ENCODE measurements around the gene ATP8B4. TPM values are rescaled to one million over a fixed set of nuclear protein-coding genes. Genes with fewer than 3 reads are reported as not detected.

ATP8B4 gene
- total RNA-seq, 5 donors from 2014 or later (not counting 1 experiment from before 2014, with no cell fraction given) = 0.72 to 2.4 (median 1.3) TPM

DNA sequence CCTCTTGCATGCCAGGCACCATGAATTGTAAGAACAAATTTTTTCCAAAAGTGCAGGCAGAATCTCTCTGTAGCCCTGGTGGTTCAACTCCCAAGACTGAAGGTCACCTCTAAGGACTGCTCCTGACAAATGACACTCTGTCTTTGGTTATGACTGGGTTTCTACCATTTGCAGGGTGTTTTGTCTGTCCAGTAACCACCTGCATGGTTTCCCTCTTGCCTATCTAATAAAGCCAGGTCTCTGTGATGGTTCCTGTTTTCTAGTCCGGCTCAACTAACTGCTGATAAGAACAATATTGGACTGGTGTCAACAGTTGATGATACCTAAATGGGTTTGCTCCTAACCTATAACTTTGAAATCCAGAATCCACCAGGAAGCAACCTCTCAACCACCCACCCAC lies 43.7 kb downstream of the ATP8B4 start:
- H3K4me1 Mint-ChIP-seq = no peaks in the 10 kb centered on the region
- H3K27me3 ChIP-seq (replicated peaks in 1 of 2; ENCODE audit: control insufficient read depth in 2 of 2, extremely low read depth in 1 of 2, insufficient read depth in 2 of 2, low read length in 1 of 2) = no peaks in the 10 kb centered on the region
- ChIA-PET CTCF (interaction anchor here in 1 of 2 donors (0.6 kb wide), 1 partner anchor 38 kb away, joined by 7 read pairs; no protein-coding TSS in a partner anchor), POLR2A (interaction anchor here in 1 of 2 donors (0.5 kb wide), 1 partner anchor 14 kb away, joined by 3 read pairs; no protein-coding TSS in a partner anchor)
- ATAC-seq (replicated peaks in 1 of 4) = no peak
- H3K27me3 Mint-ChIP-seq = peaks cover 0 to 13% of the 10 kb centered on the region in 2 donors
- H3K9me3 Mint-ChIP-seq = no peaks in the 10 kb centered on the region
- H3K4me3 Mint-ChIP-seq = no peak overlapping the region
- H3K27ac ChIP-seq (ENCODE audit: low read length) = no peak overlapping the region
- no CpG with 5 or more reads among the region's 1 CpG for WGBS (ENCODE audit: insufficient coverage)
- H3K27ac Mint-ChIP-seq = no peak overlapping the region
- no peak for DNase-seq
- no peaks in the 10 kb centered on the region for H3K4me1 ChIP-seq (ENCODE audit: control insufficient read depth in 1 of 2, extremely low read depth in 1 of 2, insufficient read depth in 2 of 2, low read length in 2 of 2)
- no peaks in the 10 kb centered on the region for H3K36me3 ChIP-seq (ENCODE audit: control insufficient read depth in 2 of 2, extremely low read depth in 1 of 2, insufficient read depth in 1 of 2, low read length in 1 of 2)
- H3K4me3 ChIP-seq (ENCODE audit: control insufficient read depth in 1 of 2, extremely low read depth in 1 of 2, low read length in 1 of 2) = no peak overlapping the region
- no peaks in the 10 kb centered on the region for H3K9me3 ChIP-seq
- no peaks in the 10 kb centered on the region for H3K36me3 Mint-ChIP-seq

DNA sequence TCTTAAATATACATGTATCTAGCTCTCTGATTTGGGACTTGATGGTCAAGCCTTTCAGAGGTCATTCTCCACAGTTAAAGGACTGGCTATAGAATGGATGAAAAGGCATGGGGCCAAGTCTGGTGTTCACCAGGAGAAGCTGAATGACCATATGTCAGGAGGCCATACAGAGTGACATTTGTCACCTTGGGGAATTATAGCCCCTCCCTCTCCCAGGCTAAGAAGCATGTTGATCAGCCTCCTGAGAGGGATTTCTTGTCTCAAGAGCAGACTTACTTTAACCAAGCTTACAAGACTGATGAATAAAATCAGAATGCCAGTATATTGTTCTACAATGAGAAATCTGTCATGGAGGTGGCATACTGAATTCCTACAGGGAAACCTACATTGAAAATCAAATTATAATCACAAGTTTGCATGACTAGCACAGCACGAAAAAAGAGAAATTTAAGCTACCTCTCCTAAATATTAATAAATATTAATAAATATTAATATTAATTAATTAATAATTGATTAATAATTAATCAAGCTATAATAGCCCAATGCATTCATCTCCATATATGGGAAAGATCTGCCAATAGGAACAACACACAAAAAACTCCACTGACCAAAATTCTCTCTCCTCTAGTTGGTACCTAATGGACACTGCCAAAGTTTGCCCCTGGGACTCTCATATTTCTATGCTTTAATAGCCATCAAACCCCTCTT lies 47.3 kb downstream of the ATP8B4 start:
- POLR2A ChIA-PET = no interaction called here
- no peak overlapping the region for H3K27ac Mint-ChIP-seq
- no peak for DNase-seq

DNA sequence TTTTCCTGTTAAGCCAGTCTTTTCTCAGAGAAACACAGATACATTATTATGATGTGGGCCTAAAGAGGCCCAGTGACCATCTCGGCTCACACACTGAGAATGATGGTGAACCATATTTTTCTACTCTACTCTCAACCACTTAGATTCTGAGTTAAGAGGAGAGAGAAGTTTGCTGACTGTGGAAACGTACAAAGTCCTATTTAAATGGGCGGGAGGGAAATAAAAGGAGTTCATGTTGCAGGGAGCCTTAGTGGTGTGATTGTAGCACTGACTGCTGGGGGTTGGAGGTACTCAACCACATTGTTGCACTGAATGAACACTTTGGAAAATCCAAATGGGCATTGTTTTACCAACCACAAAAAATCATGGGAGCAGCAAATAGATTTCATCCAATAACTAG lies 51.0 kb downstream of the ATP8B4 start:
- H3K4me3 Mint-ChIP-seq = no peak overlapping the region
- H3K36me3 Mint-ChIP-seq = no peaks in the 10 kb centered on the region
- ATAC-seq (replicated peaks in 1 of 4) = no peak
- ChIA-PET POLR2A (no interaction called here), CTCF (no interaction called here)
- peaks cover 0 to 3% (median 3%) of the 10 kb centered on the region in 3 donors for H3K4me1 Mint-ChIP-seq
- Histone ChIP-seq H3K36me3 (ENCODE audit: control insufficient read depth in 2 of 2, extremely low read depth in 1 of 2, insufficient read depth in 1 of 2, low read length in 1 of 2) (no peaks in the 10 kb centered on the region), H3K27me3 (replicated peaks in 1 of 2; ENCODE audit: control insufficient read depth in 2 of 2, extremely low read depth in 1 of 2, insufficient read depth in 2 of 2, low read length in 1 of 2) (no peaks in the 10 kb centered on the region), H3K4me1 (ENCODE audit: control insufficient read depth in 1 of 2, extremely low read depth in 1 of 2, insufficient read depth in 2 of 2, low read length in 2 of 2) (no peaks in the 10 kb centered on the region), H3K9me3 (no peaks in the 10 kb centered on the region), H3K4me3 (ENCODE audit: control insufficient read depth in 1 of 2, extremely low read depth in 1 of 2, low read length in 1 of 2) (no peak overlapping the region), H3K27ac (ENCODE audit: low read length) (no peak overlapping the region)
- H3K9me3 Mint-ChIP-seq = no peaks in the 10 kb centered on the region
- WGBS (ENCODE audit: insufficient coverage) = no CpG with 5 or more reads among the region's 3 CpGs
- DNase-seq = no peak
- H3K27me3 Mint-ChIP-seq = peaks cover 8% of the 10 kb centered on the region in 2 donors
- no peak overlapping the region for H3K27ac Mint-ChIP-seq

More for the DNA sequence above, 47.3 kb downstream of the ATP8B4 start:
- Mint-ChIP-seq H3K4me3 (no peak overlapping the region), H3K9me3 (no peaks in the 10 kb centered on the region), H3K4me1 (peaks cover 0 to 2% (median 0%) of the 10 kb centered on the region in 3 donors), H3K36me3 (no peaks in the 10 kb centered on the region), H3K27me3 (peaks cover 7 to 16% of the 10 kb centered on the region in 2 donors)
- ATAC-seq (replicated peaks in 1 of 4) = no peak
- Histone ChIP-seq H3K4me3 (ENCODE audit: control insufficient read depth in 1 of 2, extremely low read depth in 1 of 2, low read length in 1 of 2) (no peak overlapping the region), H3K36me3 (ENCODE audit: control insufficient read depth in 2 of 2, extremely low read depth in 1 of 2, insufficient read depth in 1 of 2, low read length in 1 of 2) (no peaks in the 10 kb centered on the region), H3K27ac (ENCODE audit: low read length) (no peak overlapping the region), H3K4me1 (ENCODE audit: control insufficient read depth in 1 of 2, extremely low read depth in 1 of 2, insufficient read depth in 2 of 2, low read length in 2 of 2) (no peaks in the 10 kb centered on the region), H3K9me3 (no peaks in the 10 kb centered on the region), H3K27me3 (replicated peaks in 1 of 2; ENCODE audit: control insufficient read depth in 2 of 2, extremely low read depth in 1 of 2, insufficient read depth in 2 of 2, low read length in 1 of 2) (no peaks in the 10 kb centered on the region)
- no CpG with 5 or more reads among the region's 1 CpG for WGBS (ENCODE audit: insufficient coverage)
- CTCF ChIA-PET = no interaction called here

DNA sequence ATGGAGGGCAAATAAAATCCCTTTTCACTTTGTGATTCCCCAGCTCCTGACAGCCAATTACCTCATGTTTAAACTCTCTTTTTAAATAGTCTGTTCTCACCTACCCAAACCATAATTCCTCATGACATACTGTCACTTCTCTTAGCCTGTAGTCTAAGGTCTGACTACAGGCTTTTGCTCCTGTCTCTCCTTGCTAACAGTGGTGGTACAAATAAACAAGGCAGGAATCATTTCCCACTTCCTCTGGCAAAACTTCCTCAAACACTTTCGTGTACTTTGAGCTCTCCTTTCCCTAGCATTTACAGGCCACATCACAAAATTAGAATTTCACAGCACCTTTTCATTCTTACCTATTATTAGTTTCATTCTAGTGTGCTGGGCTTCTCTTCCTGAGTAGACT lies 51.8 kb downstream of the ATP8B4 start:
- Mint-ChIP-seq H3K36me3 (no peaks in the 10 kb centered on the region), H3K4me1 (peaks cover 0 to 3% (median 3%) of the 10 kb centered on the region in 3 donors), H3K27ac (no peak overlapping the region), H3K9me3 (no peaks in the 10 kb centered on the region), H3K27me3 (peaks cover 8 to 9% of the 10 kb centered on the region in 2 donors), H3K4me3 (no peak overlapping the region)
- no peak overlapping the region for H3K27ac ChIP-seq (ENCODE audit: low read length)
- no CpG with 5 or more reads among the region's 1 CpG for WGBS (ENCODE audit: insufficient coverage)
- H3K27me3 ChIP-seq (replicated peaks in 1 of 2; ENCODE audit: control insufficient read depth in 2 of 2, extremely low read depth in 1 of 2, insufficient read depth in 2 of 2, low read length in 1 of 2) = no peaks in the 10 kb centered on the region
- ChIA-PET POLR2A (interaction anchor here in 1 of 2 donors (0.6 kb wide), 1 partner anchor 9 kb away, joined by 3 read pairs; no protein-coding TSS in a partner anchor), CTCF (no interaction called here)
- DNase-seq = no peak
- H3K9me3 ChIP-seq = no peaks in the 10 kb centered on the region
- no peaks in the 10 kb centered on the region for H3K36me3 ChIP-seq (ENCODE audit: control insufficient read depth in 2 of 2, extremely low read depth in 1 of 2, insufficient read depth in 1 of 2, low read length in 1 of 2)
- no peak for ATAC-seq (replicated peaks in 1 of 4)
- no peaks in the 10 kb centered on the region for H3K4me1 ChIP-seq (ENCODE audit: control insufficient read depth in 1 of 2, extremely low read depth in 1 of 2, insufficient read depth in 2 of 2, low read length in 2 of 2)
- H3K4me3 ChIP-seq (ENCODE audit: control insufficient read depth in 1 of 2, extremely low read depth in 1 of 2, low read length in 1 of 2) = no peak overlapping the region

- Mint-ChIP-seq H3K4me3 (no peak overlapping the region), H3K27me3 (peaks cover 8% of the 10 kb centered on the region in 2 donors), H3K4me1 (peaks cover 0 to 3% (median 3%) of the 10 kb centered on the region in 3 donors), H3K36me3 (no peaks in the 10 kb centered on the region), H3K27ac (no peak overlapping the region), H3K9me3 (no peaks in the 10 kb centered on the region)
- no peaks in the 10 kb centered on the region for H3K36me3 ChIP-seq (ENCODE audit: control insufficient read depth in 2 of 2, extremely low read depth in 1 of 2, insufficient read depth in 1 of 2, low read length in 1 of 2)
- POLR2A ChIA-PET = interaction anchor here in 1 of 2 donors (0.6 kb wide), 1 partner anchor 9 kb away, joined by 3 read pairs; no protein-coding TSS in a partner anchor
- ATAC-seq (replicated peaks in 1 of 4) (no peak), DNase-seq (no peak)
- WGBS (ENCODE audit: insufficient coverage) = 45% methylated on average over 3 of the region's 4 CpGs
- CTCF ChIA-PET = no interaction called here
- no peaks in the 10 kb centered on the region for H3K27me3 ChIP-seq (replicated peaks in 1 of 2; ENCODE audit: control insufficient read depth in 2 of 2, extremely low read depth in 1 of 2, insufficient read depth in 2 of 2, low read length in 1 of 2)
- no peaks in the 10 kb centered on the region for H3K9me3 ChIP-seq
- H3K27ac ChIP-seq (ENCODE audit: low read length) = no peak overlapping the region
- H3K4me3 ChIP-seq (ENCODE audit: control insufficient read depth in 1 of 2, extremely low read depth in 1 of 2, low read length in 1 of 2) = no peak overlapping the region
- H3K4me1 ChIP-seq (ENCODE audit: control insufficient read depth in 1 of 2, extremely low read depth in 1 of 2, insufficient read depth in 2 of 2, low read length in 2 of 2) = no peaks in the 10 kb centered on the region
Measured at GRCh38 chr15:50066666-50067065, 52.4 kb downstream of the ATP8B4 start.

- no peaks in the 10 kb centered on the region for H3K36me3 Mint-ChIP-seq
- no peaks in the 10 kb centered on the region for H3K9me3 Mint-ChIP-seq
- ATAC-seq (replicated peaks in 1 of 4) (no peak), DNase-seq (peak in 9 of 35 experiments; percentile 3 to 26 (median 11))
- no peaks in the 10 kb centered on the region for H3K4me1 ChIP-seq (ENCODE audit: control insufficient read depth in 1 of 2, extremely low read depth in 1 of 2, insufficient read depth in 2 of 2, low read length in 2 of 2)
- no peak overlapping the region for H3K4me3 ChIP-seq (ENCODE audit: control insufficient read depth in 1 of 2, extremely low read depth in 1 of 2, low read length in 1 of 2)
- no peaks in the 10 kb centered on the region for H3K9me3 ChIP-seq
- no peaks in the 10 kb centered on the region for H3K36me3 ChIP-seq (ENCODE audit: control insufficient read depth in 2 of 2, extremely low read depth in 1 of 2, insufficient read depth in 1 of 2, low read length in 1 of 2)
- no CpG with 5 or more reads among the region's 2 CpGs for WGBS (ENCODE audit: insufficient coverage)
- ChIA-PET CTCF (no interaction called here), POLR2A (no interaction called here)
- H3K27me3 ChIP-seq (replicated peaks in 1 of 2; ENCODE audit: control insufficient read depth in 2 of 2, extremely low read depth in 1 of 2, insufficient read depth in 2 of 2, low read length in 1 of 2) = no peaks in the 10 kb centered on the region
- H3K27ac Mint-ChIP-seq = no peak overlapping the region
- peaks cover 0 to 3% (median 3%) of the 10 kb centered on the region in 3 donors for H3K4me1 Mint-ChIP-seq
- H3K4me3 Mint-ChIP-seq = no peak overlapping the region
- peaks cover 8% of the 10 kb centered on the region in 2 donors for H3K27me3 Mint-ChIP-seq
- H3K27ac ChIP-seq (ENCODE audit: low read length) = no peak overlapping the region
Measured at GRCh38 chr15:50066202-50066601, 52.8 kb downstream of the ATP8B4 start.

Data from T-cell (primary cell).